Panc1 (cell line): ENCODE measurements around the gene XYLT1. TPM values are rescaled to one million over a fixed set of nuclear protein-coding genes. Genes with fewer than 3 reads are reported as not detected.

Source experiments
- ATAC-seq: fragments of 200-7000 bp; cut with Tn5 transposase; 2 replicates; pipeline ENCODE4 v1.9.1; 2020; ENCODE audit warnings: mild to moderate bottlenecking, moderate library complexity
- BruUV-seq: library from RNA; stranded (reverse); fragments of 400-500 nt; replicated peaks from 2 replicates; lab custom pipeline; 2021; lab: Mats Ljungman, UMichigan
- CTCF ChIA-PET: fragments of 300-600 bp; sonication (Branson Sonifier 250); formaldehyde crosslinking; loops from one replicate; lab custom pipeline; 2022; ENCODE audit warnings: antibody characterized with exemption; lab: Charles Lee
- POLR2A ChIA-PET: fragments of 300-600 bp; sonication (Branson Sonifier 250); formaldehyde crosslinking; loops from one replicate; lab custom pipeline; 2022; ENCODE audit warnings: antibody characterized with exemption; lab: Charles Lee
- DNase-seq: peaks from one replicate; pipeline ENCODE4 v3.0.0-alpha.2; 2010; ENCODE audit warnings: low read depth, low spot score
- H3K27ac ChIP-seq: 2 replicates; pipeline ENCODE4 v1.5.1; 2011; ENCODE audit warnings: mild to moderate bottlenecking, low read length, inconsistent platforms
- H3K27me3 ChIP-seq: fragments of 200-500 bp; sonication (Bioruptor generic); 2 replicates; pipeline ENCODE4 v1.6.0; 2014; ENCODE audit warnings: low read length, inconsistent platforms; ENCODE audit not compliant: control insufficient read depth, insufficient read depth
- H3K36me3 ChIP-seq: fragments of 200-500 bp; sonication (Bioruptor generic); 2 replicates; pipeline ENCODE4 v1.5.1; 2014; ENCODE audit warnings: inconsistent platforms, mild to moderate bottlenecking, low read length, moderate library complexity; ENCODE audit not compliant: control insufficient read depth, insufficient read depth
- H3K4me1 ChIP-seq: 2 replicates; pipeline ENCODE4 v1.5.1; 2011; ENCODE audit warnings: inconsistent platforms, mild to moderate bottlenecking, low read length, moderate library complexity; ENCODE audit not compliant: control insufficient read depth, insufficient read depth
- H3K4me3 ChIP-seq, 2 experiments: 2 replicates each; pipeline ENCODE4 v1.5.1; 2011 to 2012; ENCODE audit warnings: low read depth in 2 of 2, low read length in 2 of 2, mild to moderate bottlenecking in 2 of 2, inconsistent platforms in 1 of 2, moderate library complexity in 1 of 2
- H3K9me3 ChIP-seq: fragments of 200-500 bp; sonication (Bioruptor generic); 2 replicates; pipeline ENCODE4 v1.5.1; 2014; ENCODE audit warnings: low read depth, mild to moderate bottlenecking, inconsistent platforms, low read length, moderate library complexity; ENCODE audit not compliant: control insufficient read depth, insufficient read depth
- POLR2AphosphoS5 ChIP-seq: IDR thresholded peaks from 2 replicates; pipeline ENCODE4 v1.6.1; 2012; ENCODE audit warnings: mild to moderate bottlenecking, low read depth, low read length, moderate library complexity
- REST ChIP-seq, 2 experiments: IDR thresholded peaks; 2 replicates each; pipeline ENCODE4 v1.6.1; 2011 to 2012; ENCODE audit warnings: low read depth in 2 of 2, control low read depth in 1 of 2, low read length in 1 of 2, mild to moderate bottlenecking in 1 of 2, moderate library complexity in 1 of 2; ENCODE audit not compliant: insufficient read depth in 1 of 2
- SIN3A ChIP-seq: IDR thresholded peaks from 2 replicates; pipeline ENCODE4 v1.6.1; 2012; ENCODE audit warnings: low read depth, mild to moderate bottlenecking, low read length, moderate library complexity, borderline replicate concordance; ENCODE audit not compliant: insufficient read depth
- TCF7L2 ChIP-seq: IDR thresholded peaks from 2 replicates; pipeline ENCODE4 v1.6.1; 2011; ENCODE audit warnings: mild to moderate bottlenecking, low read depth, low read length, inconsistent platforms
- in situ Hi-C: cut with HindIII; loops from 2 replicates; pipeline ENCODE4 v1.10.0; 2016; ENCODE audit warnings: low sequenced_read_pairs, low pct_unique_long_range_greater_than_20kb
- intact Hi-C: fragments of 100-400 bp; cut with micrococcal nuclease; formaldehyde crosslinking; loops from one replicate; pipeline ENCODE4 v1.10.0; 2022; ENCODE audit not compliant: unreplicated experiment
- total RNA-seq: library from RNA; stranded (reverse); gene quantifications from one replicate; pipeline ENCODE4 v1.2.1, GENCODE V29; 2021; ENCODE audit not compliant: unreplicated experiment
- TF ChIP-seq, protein P1 (sequence below): fragments of 450-650 bp; IDR thresholded peaks from 2 replicates; pipeline ENCODE4 v1.5.1; 2017; ENCODE audit warnings: mild to moderate bottlenecking

XYLT1 gene
- total RNA-seq, 1 experiment from 2014 or later = 0.62 TPM

GRCh38 chr16:17451843-17452242 lies 18.9 kb downstream of the XYLT1 start:
- Histone ChIP-seq H3K27ac (no peak overlapping the region), H3K27me3 (peaks cover 34% of the 10 kb centered on the region), H3K9me3 (no peaks in the 10 kb centered on the region), H3K4me1 (no peaks in the 10 kb centered on the region), H3K4me3 (no peak overlapping the region), H3K36me3 (no peaks in the 10 kb centered on the region)
- DNase-seq (no peak), ATAC-seq (no peak)
- in situ Hi-C loops (no loop called here), intact Hi-C loops (no loop called here)
- CTCF ChIA-PET = no interaction called here
- TF ChIP-seq TCF7L2 = no peak
- no peak for TF ChIP-seq REST (IDR thresholded peaks at IDR 0.05; ENCODE audit: insufficient read depth in 1 of 2, low read depth in 2 of 2, low read length in 1 of 2)
- TF ChIP-seq, protein P1, sequence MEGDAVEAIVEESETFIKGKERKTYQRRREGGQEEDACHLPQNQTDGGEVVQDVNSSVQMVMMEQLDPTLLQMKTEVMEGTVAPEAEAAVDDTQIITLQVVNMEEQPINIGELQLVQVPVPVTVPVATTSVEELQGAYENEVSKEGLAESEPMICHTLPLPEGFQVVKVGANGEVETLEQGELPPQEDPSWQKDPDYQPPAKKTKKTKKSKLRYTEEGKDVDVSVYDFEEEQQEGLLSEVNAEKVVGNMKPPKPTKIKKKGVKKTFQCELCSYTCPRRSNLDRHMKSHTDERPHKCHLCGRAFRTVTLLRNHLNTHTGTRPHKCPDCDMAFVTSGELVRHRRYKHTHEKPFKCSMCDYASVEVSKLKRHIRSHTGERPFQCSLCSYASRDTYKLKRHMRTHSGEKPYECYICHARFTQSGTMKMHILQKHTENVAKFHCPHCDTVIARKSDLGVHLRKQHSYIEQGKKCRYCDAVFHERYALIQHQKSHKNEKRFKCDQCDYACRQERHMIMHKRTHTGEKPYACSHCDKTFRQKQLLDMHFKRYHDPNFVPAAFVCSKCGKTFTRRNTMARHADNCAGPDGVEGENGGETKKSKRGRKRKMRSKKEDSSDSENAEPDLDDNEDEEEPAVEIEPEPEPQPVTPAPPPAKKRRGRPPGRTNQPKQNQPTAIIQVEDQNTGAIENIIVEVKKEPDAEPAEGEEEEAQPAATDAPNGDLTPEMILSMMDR = no peak
- no peak for TF ChIP-seq POLR2AphosphoS5
- TF ChIP-seq SIN3A = no peak
- BruUV-seq = no TSS peak
- POLR2A ChIA-PET = no interaction called here

DNA sequence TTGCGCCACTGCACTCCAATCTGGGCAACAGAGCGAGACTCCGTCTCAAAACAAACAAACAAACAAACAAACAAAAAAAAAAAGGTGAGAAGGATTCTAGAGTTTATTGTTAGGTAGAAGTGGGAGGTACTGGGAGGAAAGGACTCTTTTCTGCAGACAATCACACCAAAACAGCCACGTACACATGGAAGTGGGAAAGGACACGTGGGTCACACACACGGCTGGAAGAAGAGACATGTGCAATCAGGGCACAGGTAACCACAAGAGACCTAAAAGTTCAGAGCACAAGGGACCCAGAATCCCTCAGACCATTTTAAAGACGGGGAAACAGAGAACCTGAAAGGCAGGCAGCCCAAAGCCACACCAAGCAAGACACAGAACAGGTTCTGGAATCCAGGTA lies 20.5 kb downstream of the XYLT1 start:
- no peaks in the 10 kb centered on the region for H3K4me1 ChIP-seq
- peaks cover 32% of the 10 kb centered on the region for H3K27me3 ChIP-seq
- no TSS peak for BruUV-seq
- ChIA-PET CTCF (no interaction called here), POLR2A (no interaction called here)
- ATAC-seq = no peak
- in situ Hi-C loops (no loop called here), intact Hi-C loops (no loop called here)
- H3K27ac ChIP-seq = no peak overlapping the region
- no peak overlapping the region for H3K4me3 ChIP-seq
- TF ChIP-seq POLR2AphosphoS5 (no peak), REST (IDR thresholded peaks at IDR 0.05; ENCODE audit: insufficient read depth in 1 of 2, low read depth in 2 of 2, low read length in 1 of 2) (no peak), SIN3A (no peak), TCF7L2 (no peak)
- TF ChIP-seq, protein P1 = no peak
- no peaks in the 10 kb centered on the region for H3K36me3 ChIP-seq
- no peaks in the 10 kb centered on the region for H3K9me3 ChIP-seq
- DNase-seq = no peak
